GM18870 (cell line): ENCODE measurements around the gene RFPL1.

Experiments
- ATAC-seq: cut with Tn5 transposase; IDR thresholded peaks from one replicate; pipeline ENCODE4 v1.9.1; 2021; ENCODE audit warnings: moderate library complexity; ENCODE audit not compliant: unreplicated experiment

The RFPL1 gene

DNA sequence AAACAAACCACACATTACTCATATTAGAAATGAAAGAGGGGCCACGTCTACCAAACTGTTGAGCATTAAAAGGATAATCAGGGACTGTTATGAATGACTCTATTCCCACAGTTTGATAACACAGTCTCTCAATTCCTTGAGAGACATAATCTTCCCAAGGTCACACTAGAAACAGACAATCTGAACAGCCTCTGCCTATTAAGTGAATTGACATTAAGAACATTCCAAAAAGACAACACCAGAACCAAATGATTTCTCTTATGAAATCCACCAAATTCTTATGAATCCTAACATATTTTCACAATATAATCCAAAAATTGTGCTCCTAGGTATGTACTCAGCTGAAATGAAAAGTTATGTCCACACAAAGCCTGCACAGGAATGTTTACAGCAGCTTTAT is 4.6 kb downstream of the RFPL1 start:
- no peak for ATAC-seq

DNA sequence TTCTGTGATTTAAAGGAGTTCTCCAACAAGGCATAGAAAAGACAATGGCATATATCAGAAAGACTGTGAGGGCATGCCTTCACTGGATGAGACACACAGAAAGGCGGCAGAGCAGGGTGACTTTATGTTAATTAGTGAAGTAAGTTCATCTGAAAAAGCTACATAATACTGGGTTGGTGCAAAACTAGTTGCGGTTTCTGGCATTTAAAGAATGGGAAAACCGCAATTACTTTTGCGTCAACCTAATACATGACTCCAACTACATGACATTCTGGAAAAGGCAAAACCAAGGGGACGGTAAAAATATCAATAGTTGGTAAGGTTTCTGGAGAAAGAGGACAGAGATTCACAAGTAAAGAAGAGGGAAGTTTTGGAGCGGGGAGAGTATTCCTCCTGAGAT is 5.1 kb downstream of the RFPL1 start:
- ATAC-seq = no peak

DNA sequence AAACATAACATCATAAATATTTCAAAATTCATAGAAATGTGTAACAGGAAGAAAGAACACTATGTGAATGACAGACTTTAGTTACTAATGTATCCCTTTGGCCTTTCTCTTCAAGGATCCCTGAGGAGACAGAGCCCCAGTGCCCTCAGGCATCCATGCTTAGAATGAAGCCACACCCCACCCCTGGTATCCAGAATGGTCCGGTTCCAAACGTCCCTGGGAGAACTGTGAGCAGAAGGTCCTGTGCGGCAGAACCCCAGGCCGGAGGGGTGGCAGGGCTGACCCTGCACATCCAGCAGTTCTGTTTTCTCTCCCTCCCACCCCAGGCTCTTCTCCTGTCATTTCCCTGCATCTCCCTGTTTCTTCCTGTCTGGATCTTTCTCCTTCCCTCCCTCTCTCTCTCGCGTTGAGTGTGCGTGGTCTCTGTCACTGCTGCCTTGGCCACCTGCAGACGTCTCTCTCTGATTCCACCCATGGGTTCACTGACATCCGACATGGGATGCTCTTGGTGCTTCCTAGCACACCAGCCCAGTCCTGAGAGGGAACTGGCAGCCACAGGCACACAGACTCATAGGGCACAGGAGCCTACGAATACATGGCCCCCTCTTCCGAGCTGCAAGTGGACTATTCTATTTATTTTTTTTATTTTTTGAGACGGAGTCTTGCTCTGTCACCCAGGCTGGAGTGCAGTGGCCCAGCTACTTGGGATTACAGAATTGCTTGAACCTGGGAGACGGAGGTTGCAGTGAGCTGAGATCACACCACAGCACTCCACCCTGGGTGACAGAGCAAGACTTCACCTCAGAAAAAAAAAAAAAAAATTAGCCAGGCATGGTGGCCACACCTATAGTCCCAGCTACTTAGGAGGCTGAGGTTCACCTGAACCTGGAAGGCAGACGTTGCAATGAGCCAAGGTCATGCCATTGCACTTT is 5.7 kb downstream of the RFPL1 start:
- ATAC-seq = no peak

- ATAC-seq = no peak
Measured at GRCh38 chr22:29445508-29445907, 7.1 kb downstream of the RFPL1 start.

DNA sequence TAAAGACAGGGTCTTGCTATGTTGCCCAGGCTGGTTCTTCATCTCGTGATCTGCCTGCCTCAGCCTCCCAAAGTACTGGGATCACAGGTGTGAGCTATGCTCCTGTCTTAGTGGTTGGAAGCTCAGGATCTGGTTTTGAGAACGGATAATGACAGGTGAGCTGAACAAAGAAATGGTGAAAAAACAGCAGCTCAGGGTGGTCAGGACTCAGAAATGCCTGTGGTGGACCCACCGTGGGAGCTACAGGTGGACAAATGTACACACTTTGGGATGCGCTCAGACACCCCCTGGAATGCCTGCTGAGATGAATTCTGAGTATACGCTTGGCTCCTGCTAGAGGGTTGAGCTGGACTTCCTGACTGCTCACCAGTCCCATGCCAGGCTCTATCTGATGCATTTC is 9.5 kb downstream of the RFPL1 start:
- no peak for ATAC-seq

- no peak for ATAC-seq
Measured at GRCh38 chr22:29449296-29449875, 11.0 kb downstream of the RFPL1 start.

- ATAC-seq = no peak
Measured at GRCh38 chr22:29450222-29450621, 11.8 kb downstream of the RFPL1 start.

GRCh38 chr22:29451863-29452262 is 13.5 kb downstream of the RFPL1 start:
- ATAC-seq = no peak

DNA sequence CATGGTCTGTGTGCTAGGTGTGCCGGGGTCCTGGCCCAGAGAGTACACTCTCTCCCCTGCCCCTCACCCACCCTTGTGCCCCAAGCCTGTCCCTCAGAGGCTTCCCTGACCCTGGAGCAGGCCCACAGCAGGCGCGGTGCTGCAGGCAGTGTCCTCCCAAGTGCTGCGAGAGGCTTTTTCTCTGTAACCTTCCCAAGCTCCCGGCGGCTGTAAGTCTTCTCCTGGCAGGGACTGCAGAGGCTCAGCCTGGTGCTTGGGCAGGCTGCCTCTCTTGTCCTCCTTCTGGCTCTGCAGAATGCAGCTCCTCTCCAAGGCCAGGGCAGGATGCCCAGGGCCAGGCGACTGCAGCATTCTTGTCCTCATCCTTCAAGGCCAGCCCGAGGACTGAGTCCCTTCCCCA is 15.9 kb downstream of the RFPL1 start:
- no peak for ATAC-seq

GRCh38 chr22:29456211-29456671 is 17.9 kb downstream of the RFPL1 start:
- ATAC-seq = no peak

DNA sequence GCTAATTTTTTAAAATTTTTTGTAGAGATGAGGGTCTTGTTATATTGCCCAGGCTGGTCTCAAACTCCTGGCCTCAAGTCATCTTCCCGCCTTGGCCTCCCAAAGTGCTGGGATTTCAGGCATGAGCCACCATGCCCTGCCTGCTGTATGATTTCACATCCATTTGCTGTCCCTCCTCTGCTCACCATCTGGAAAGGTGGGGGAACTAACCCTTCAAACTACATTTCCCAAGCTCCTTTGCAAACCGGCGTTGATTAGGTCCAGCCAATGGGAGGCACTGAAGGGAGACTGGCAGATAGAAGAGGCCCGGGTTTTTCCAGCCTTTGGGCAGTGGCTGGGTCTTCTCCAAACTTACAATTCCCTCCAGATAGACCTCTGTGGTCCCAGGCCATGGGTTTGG is 19.3 kb downstream of the RFPL1 start:
- ATAC-seq = no peak

DNA sequence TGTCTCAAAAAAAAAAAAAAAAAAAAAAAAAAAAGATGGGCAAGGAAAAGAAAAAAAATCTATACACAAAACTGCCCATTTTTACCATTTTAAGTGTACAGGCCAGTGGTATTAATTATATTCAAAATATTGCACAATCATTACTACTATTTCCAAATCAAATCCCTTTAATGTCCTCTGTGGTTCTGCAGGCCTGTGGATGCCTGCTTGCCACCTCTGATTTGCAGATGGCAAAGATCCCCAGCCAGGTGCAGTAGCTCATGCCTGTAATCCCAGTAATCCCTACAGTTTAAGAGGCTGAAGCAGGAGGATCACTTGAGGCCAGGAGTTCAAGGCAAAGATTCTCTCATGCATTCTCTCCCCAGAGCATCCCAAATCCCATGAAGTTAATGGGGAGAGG is 20.2 kb downstream of the RFPL1 start:
- ATAC-seq = no peak

DNA sequence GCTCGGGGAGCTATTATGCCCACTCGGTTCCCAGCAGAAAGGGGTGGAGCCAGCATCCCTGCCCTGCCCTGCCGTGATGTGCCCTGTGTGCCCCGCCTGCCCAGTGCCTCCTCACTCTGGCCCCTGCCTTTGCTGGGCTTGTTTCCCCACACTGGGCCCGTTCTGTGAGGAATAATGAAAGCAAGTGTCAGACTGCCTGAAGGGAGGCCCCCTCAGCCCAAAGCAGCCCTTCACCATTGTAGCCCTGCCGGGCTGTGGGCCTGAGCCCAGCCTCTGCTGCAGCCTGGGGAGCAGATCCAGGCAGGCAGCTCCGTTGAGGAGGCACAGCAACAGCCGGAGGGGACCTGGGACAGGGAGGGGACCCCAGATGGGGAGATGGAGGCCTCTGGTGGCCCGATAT is 21.4 kb downstream of the RFPL1 start:
- ATAC-seq = no peak

DNA sequence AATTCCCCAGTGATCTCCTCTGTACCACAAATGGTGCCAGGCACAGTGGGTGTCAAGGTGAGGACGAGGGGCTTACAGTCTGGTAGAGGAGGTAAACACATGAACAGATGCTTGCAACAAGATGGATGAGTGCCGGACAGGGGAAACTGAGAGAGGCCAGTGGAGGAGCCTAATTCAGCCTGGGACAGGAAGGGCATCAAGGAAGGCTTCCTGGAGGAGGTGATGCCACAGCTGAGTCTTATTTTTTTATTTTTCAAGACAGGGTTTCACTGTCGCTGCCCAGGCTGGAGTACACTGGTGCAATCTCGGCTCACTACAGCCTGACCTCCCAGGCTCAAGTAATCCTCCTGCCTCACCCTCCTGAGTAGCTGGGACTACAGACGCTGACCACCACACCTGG is 22.9 kb downstream of the RFPL1 start:
- ATAC-seq = no peak

GRCh38 chr22:29463629-29464028 is 25.2 kb downstream of the RFPL1 start:
- ATAC-seq = no peak

DNA sequence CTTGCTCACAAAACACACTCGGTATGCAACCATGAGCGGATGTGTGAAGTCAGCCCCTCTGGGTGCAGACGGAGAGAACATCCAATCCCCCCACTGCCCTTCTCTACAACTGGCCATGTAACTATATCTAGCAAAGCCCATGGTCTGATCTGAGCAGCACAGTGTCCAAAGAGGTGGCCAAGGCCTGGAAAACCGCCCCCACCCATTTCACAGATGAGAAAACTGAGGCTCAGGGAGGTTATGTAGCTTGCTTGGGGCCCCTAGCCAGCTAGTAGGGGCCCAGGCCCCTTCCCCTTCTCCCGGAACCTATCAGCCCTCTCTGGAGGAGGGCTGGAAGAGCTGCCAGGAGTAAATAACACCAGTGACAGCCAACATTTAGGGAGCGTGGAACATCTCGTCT is 26.2 kb downstream of the RFPL1 start:
- no peak for ATAC-seq

GRCh38 chr22:29469755-29470154 is 31.4 kb downstream of the RFPL1 start:
- no peak for ATAC-seq

- no peak for ATAC-seq
Measured at GRCh38 chr22:29470159-29470855, 31.9 kb downstream of the RFPL1 start.

GRCh38 chr22:29473001-29473400 is 34.6 kb downstream of the RFPL1 start:
- no peak for ATAC-seq

GRCh38 chr22:29475550-29475949 is 37.2 kb downstream of the RFPL1 start:
- no peak for ATAC-seq

DNA sequence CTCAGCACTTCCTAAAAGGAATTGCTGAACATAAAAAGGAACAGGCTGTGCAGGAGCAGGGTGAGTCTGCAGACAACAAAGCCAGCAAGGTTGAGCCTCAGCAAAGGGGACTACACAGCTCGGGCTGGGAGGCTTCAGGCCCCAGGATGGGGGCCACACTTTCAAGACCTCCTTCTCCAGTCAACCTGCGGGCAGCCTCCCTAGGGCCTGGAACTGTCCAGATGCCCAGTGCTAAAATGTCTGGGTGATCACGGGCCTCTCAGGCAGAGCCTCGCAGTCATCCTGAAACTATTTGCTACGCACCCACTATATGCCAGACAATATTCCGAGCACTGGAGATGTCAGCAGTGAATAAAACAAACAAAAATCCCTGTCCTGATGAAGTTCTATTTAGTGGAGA is 37.7 kb downstream of the RFPL1 start:
- no peak for ATAC-seq
